Measurements from ENCODE around the gene CIRBP.
A peak's percentile ranks its signal among the peaks of the same experiment; 100 is the strongest.

Gene CIRBP

DNA sequence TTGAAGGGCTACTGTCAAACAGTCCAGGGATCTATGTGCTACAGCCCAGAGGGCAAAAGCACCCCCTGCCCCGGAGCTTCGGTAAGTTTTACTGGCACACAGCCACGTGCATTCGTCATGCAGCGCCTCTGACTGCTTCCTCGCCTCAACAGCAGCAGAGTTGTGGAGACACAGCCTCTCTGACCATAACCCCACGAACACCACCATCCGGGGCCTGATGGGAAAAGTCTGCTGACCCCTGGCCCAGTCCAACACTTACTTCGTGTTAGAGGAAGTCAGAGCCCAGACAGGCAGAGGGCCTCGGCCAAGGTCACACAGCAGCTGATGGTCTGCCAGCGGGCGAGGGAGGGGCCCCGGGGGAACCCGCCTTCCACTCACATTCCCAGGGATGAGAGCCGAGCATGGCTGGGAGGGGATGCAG, 36.5 kb upstream of the CIRBP start:
- Histone ChIP-seq H3K4me1 (ENCODE audit: low read length) (peaks cover 24% of the 10 kb centered on the region), H3K4me3 (ENCODE audit: low read length) (no peak overlapping the region; the same call in 1 of the 2 replicates), H3K27ac (ENCODE audit: low read length) (peak overlapping the region; percentile 75), H3K27me3 (ENCODE audit: low read depth, low read length) (no peaks in the 10 kb centered on the region), H4K20me1 (ENCODE audit: insufficient read depth, low read length) (no peaks in the 10 kb centered on the region), H3K36me3 (replicated peaks; ENCODE audit: low read depth, low read length) (peaks cover 6% of the 10 kb centered on the region), H3K9ac (ENCODE audit: low read length) (peak overlapping the region; percentile 2; the same call in 1 of the 2 replicates), H2AFZ (ENCODE audit: low read depth, low read length) (no peak overlapping the region), H3K79me2 (ENCODE audit: low read length) (no peaks in the 10 kb centered on the region), H3K9me3 (ENCODE audit: insufficient read depth, low read length) (no peaks in the 10 kb centered on the region), H3K4me2 (ENCODE audit: low read length) (peak overlapping the region; percentile 48; the same call in 1 of the 2 replicates)
- TF ChIP-seq EZH2phosphoT487 (IDR thresholded peaks at IDR 0.05; ENCODE audit: low read depth): no peak
- TF ChIP-seq, protein P1, sequence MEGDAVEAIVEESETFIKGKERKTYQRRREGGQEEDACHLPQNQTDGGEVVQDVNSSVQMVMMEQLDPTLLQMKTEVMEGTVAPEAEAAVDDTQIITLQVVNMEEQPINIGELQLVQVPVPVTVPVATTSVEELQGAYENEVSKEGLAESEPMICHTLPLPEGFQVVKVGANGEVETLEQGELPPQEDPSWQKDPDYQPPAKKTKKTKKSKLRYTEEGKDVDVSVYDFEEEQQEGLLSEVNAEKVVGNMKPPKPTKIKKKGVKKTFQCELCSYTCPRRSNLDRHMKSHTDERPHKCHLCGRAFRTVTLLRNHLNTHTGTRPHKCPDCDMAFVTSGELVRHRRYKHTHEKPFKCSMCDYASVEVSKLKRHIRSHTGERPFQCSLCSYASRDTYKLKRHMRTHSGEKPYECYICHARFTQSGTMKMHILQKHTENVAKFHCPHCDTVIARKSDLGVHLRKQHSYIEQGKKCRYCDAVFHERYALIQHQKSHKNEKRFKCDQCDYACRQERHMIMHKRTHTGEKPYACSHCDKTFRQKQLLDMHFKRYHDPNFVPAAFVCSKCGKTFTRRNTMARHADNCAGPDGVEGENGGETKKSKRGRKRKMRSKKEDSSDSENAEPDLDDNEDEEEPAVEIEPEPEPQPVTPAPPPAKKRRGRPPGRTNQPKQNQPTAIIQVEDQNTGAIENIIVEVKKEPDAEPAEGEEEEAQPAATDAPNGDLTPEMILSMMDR (IDR thresholded peaks at IDR 0.05; ENCODE audit: low read depth, low read length): no peak

DNA sequence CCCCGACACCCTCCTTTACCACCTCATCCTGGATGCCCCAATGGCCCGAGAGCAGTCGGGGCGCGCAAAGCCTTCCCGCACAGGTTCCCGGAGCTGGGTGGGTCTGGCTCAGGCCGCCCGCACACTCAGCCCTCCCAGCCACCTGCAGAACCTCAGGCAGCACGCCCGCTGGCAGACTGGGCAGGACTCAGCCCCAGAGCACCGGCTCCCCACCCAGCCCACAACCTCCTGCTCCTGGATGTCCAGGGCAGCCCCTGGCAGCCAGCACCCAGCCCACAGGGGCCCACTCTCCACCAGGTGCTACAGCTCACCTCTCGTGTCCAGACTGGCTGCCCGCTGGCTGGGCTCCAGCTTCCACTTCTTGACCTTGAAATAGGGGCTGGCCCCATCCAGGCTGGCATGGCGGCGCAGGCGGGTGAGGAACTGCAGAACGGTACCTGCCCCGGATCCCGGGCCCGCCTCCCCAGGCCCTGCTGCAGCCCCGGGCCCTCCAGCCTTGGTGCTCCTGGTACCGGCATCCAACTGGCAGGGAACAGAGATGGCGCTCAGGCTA, 35.9 kb upstream of the CIRBP start:
- 0 out of 2 replicates have a peak overlapping the region, but pooled peaks have one; percentile 75 for H3K27ac ChIP-seq (ENCODE audit: low read length)
- H3K27me3 ChIP-seq (ENCODE audit: low read depth, low read length): no peaks in the 10 kb centered on the region

DNA sequence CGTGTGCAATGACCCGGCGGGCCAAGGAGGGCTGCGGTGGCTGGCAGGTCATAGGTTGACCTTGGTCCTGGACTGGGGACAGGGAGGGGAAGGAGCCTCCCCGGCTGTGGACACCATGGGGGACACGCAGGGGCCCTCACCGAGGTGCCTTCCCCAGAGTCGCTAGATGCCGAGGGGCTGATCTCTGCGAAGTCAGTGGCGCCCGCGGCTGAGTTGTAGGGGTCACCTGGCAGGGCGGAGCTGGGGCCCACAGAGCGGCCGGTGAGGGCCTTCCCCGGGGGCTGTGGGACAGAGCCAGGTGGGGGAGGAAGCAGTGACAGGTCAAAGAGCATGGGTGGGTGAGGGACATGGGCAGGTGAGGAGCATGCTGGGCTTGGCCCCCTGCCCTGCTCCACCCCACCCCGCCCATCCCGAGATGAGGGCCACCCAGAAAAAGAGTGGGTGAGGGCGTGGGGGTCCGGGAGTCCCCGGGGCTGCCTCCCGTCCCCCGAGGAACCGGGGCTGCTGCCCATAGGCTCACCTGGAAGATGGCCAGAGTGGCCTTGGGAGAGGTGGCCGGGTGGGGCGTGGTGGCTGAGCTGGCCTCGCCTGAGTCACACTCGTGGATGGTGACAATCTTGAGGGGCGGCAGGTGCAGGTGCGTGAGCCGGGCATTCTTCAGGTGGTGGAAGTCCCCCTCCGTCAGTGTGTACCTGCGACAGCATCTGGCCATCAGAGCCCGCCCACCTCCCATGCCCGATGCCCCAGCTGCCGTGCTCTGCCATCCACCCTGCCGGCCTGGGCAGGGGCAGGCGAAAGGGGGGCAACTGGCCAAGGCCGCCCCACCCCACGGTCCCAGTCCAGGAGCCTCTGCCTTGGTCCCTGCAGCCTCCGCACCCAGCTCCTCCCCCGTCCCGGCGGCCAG, 34.8 kb upstream of the CIRBP start:
- no peaks in the 10 kb centered on the region for H3K79me2 ChIP-seq (ENCODE audit: low read length)
- no peak overlapping the region for H3K4me3 ChIP-seq (ENCODE audit: low read length)
- no peak overlapping the region for H3K9ac ChIP-seq (ENCODE audit: low read length)
- H3K36me3 ChIP-seq (replicated peaks; ENCODE audit: low read depth, low read length): no peaks in the 10 kb centered on the region
- no peak overlapping the region for H3K4me2 ChIP-seq (ENCODE audit: low read length)
- no peak overlapping the region for H2AFZ ChIP-seq (ENCODE audit: low read depth, low read length)
- no peak overlapping the region for H3K27ac ChIP-seq (ENCODE audit: low read length)
- H4K20me1 ChIP-seq (ENCODE audit: insufficient read depth, low read length): no peaks in the 10 kb centered on the region
- H3K4me1 ChIP-seq (ENCODE audit: low read length): peaks cover 28% of the 10 kb centered on the region
- no peaks in the 10 kb centered on the region for H3K9me3 ChIP-seq (ENCODE audit: insufficient read depth, low read length)
- no peak for TF ChIP-seq EZH2phosphoT487 (IDR thresholded peaks at IDR 0.05; ENCODE audit: low read depth)
- TF ChIP-seq, protein P1 (IDR thresholded peaks at IDR 0.05; ENCODE audit: low read depth, low read length): no peak
- no peaks in the 10 kb centered on the region for H3K27me3 ChIP-seq (ENCODE audit: low read depth, low read length)

More for the DNA sequence above, 35.9 kb upstream of the CIRBP start:
- Histone ChIP-seq H3K79me2 (ENCODE audit: low read length) (no peaks in the 10 kb centered on the region), H3K4me1 (ENCODE audit: low read length) (peaks cover 25% of the 10 kb centered on the region), H2AFZ (ENCODE audit: low read depth, low read length) (no peak overlapping the region), H4K20me1 (ENCODE audit: insufficient read depth, low read length) (no peaks in the 10 kb centered on the region), H3K9ac (ENCODE audit: low read length) (no peak overlapping the region), H3K9me3 (ENCODE audit: insufficient read depth, low read length) (no peaks in the 10 kb centered on the region), H3K4me3 (ENCODE audit: low read length) (no peak overlapping the region), H3K36me3 (replicated peaks; ENCODE audit: low read depth, low read length) (peaks cover 1% of the 10 kb centered on the region), H3K4me2 (ENCODE audit: low read length) (no peak overlapping the region)
- TF ChIP-seq EZH2phosphoT487 (IDR thresholded peaks at IDR 0.05; ENCODE audit: low read depth): no peak
- TF ChIP-seq, protein P1 (IDR thresholded peaks at IDR 0.05; ENCODE audit: low read depth, low read length): no peak

DNA sequence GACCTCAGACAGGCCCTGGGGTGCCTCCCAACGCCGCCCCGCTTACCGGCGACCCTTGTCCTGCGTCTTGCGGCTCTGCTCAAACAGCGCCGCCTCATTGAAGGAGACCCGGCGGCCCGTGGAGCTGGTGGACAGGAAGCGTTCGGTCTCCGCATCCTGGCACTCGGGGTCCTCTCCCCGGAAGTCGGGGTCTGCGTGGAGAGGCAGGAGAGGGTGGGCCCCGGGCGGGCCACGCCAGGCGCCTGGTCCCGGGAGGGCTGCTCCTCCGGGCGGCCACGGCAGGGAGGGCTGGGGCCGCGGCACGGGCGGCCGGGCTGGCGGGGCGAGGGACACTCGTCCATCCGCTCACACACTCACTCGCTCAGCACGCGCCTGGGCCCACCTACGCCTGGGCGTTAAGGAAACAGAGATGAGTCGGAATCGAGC, 34.2 kb upstream of the CIRBP start:
- H3K27me3 ChIP-seq (ENCODE audit: low read depth, low read length): no peaks in the 10 kb centered on the region
- no peaks in the 10 kb centered on the region for H3K36me3 ChIP-seq (replicated peaks; ENCODE audit: low read depth, low read length)
- H3K79me2 ChIP-seq (ENCODE audit: low read length): no peaks in the 10 kb centered on the region
- TF ChIP-seq, protein P1 (IDR thresholded peaks at IDR 0.05; ENCODE audit: low read depth, low read length): no peak
- TF ChIP-seq EZH2phosphoT487 (IDR thresholded peaks at IDR 0.05; ENCODE audit: low read depth): no peak
- H3K9me3 ChIP-seq (ENCODE audit: insufficient read depth, low read length): no peaks in the 10 kb centered on the region
- H2AFZ ChIP-seq (ENCODE audit: low read depth, low read length): no peak overlapping the region
- H3K9ac ChIP-seq (ENCODE audit: low read length): no peak overlapping the region
- no peak overlapping the region for H3K4me2 ChIP-seq (ENCODE audit: low read length)
- peaks cover 34% of the 10 kb centered on the region for H3K4me1 ChIP-seq (ENCODE audit: low read length)
- H4K20me1 ChIP-seq (ENCODE audit: insufficient read depth, low read length): no peaks in the 10 kb centered on the region
- no peak overlapping the region for H3K27ac ChIP-seq (ENCODE audit: low read length)
- no peak overlapping the region for H3K4me3 ChIP-seq (ENCODE audit: low read length)
